Kidney (tissue), 14 donors: ENCODE results near the gene CCDC43. TPM values are rescaled to one million over a fixed set of nuclear protein-coding genes. Genes with fewer than 3 reads are reported as not detected.

ENCODE experiments used
- DNase-seq, 5 donors: peaks; one replicate each; pipeline ENCODE4 v3.0.0-alpha.2; 2013 to 2020
- FAIRE-seq: peaks from 2 replicates; lab custom pipeline; 2012; peaks lifted over from hg19 to GRCh38; lab: Jason Lieb, UNC
- H3K27ac ChIP-seq, 2 donors: one replicate each; pipeline ENCODE4 v1.7.0; 2013; ENCODE audit warnings: low read depth in 2 of 2, low read length in 2 of 2, inconsistent platforms in 1 of 2
- H3K27me3 ChIP-seq: one replicate; pipeline ENCODE4 v1.7.1; 2013; ENCODE audit warnings: low read length, inconsistent platforms; ENCODE audit not compliant: control insufficient read depth, insufficient read depth
- H3K36me3 ChIP-seq, 3 donors: one replicate each; pipeline versions ENCODE4 v1.7.0 to v1.7.1; 2013; ENCODE audit warnings: low read length in 3 of 3, control low read depth in 1 of 3, inconsistent platforms in 1 of 3; ENCODE audit not compliant: insufficient read depth in 3 of 3, control insufficient read depth in 2 of 3
- H3K4me1 ChIP-seq, 3 donors: one replicate each; pipeline versions ENCODE4 v1.7.0 to v1.7.1; 2013; ENCODE audit warnings: low read length in 3 of 3, inconsistent platforms in 1 of 3, low read depth in 1 of 3; ENCODE audit not compliant: control insufficient read depth in 2 of 3, insufficient read depth in 2 of 3
- H3K4me3 ChIP-seq, 3 donors: one replicate each; pipeline versions ENCODE4 v1.7.0 to v1.8.1; 2013; ENCODE audit warnings: low read length in 3 of 3, control low read depth in 1 of 3, inconsistent platforms in 1 of 3
- H3K9ac ChIP-seq, 3 donors: one replicate each; pipeline versions ENCODE4 v1.7.0 to v1.7.1; 2013; ENCODE audit warnings: low read length in 3 of 3, control low read depth in 1 of 3, inconsistent platforms in 1 of 3
- H3K9me3 ChIP-seq, 3 donors: one replicate each; pipeline versions ENCODE4 v1.7.0 to v1.7.1; 2013; ENCODE audit warnings: low read length in 3 of 3, control low read depth in 1 of 3, inconsistent platforms in 1 of 3; ENCODE audit not compliant: control insufficient read depth in 2 of 3, insufficient read depth in 1 of 3
- CTCF ChIP-seq: IDR thresholded peaks from 3 replicates; pipeline ENCODE4 v1.5.1; 2012; ENCODE audit warnings: mild to moderate bottlenecking, moderate library complexity, borderline replicate concordance; ENCODE audit not compliant: insufficient read depth; ENCODE audit errors: extremely low read depth
- intact Hi-C: fragments of 100-400 bp; cut with DNase I; formaldehyde crosslinking; loops from one replicate; pipeline ENCODE4 v1.11.1; 2022
- polyA plus RNA-seq: library from polyadenylated mRNA; stranded (reverse); fragments of 350-450 nt; fragmentation: Illumina TruSeq; extraction: RNeasy Lipid Tissue Mini Kit (QIAGEN cat#74804); gene quantifications from one replicate; pipeline ENCODE4 v1.2.3, GENCODE V29; 2014; ENCODE audit warnings: low read depth, low replicate concordance; ENCODE audit not compliant: insufficient read depth
- total RNA-seq: library from RNA; stranded (reverse); fragmentation: NEBNext Ultra II Directional; extraction: Animal tissue kit (Norgen Biotek cat#: 25700); gene quantifications from one replicate; pipeline ENCODE4 v1.2.1, GENCODE V29; 2021
- donor health status: control.
- donor health status: control.
- donor health status: control.
- donor health status: control.
- donor health status: control.
- donor health status: DM: yes; HTN: yes; CAD: no.
- donor health status: Normal renal cell carcinoma (clear cell type).

CCDC43 gene
- total and polyA plus RNA-seq, 2 donors from 2014 or later = 14.9 to 20.3 TPM

DNA sequence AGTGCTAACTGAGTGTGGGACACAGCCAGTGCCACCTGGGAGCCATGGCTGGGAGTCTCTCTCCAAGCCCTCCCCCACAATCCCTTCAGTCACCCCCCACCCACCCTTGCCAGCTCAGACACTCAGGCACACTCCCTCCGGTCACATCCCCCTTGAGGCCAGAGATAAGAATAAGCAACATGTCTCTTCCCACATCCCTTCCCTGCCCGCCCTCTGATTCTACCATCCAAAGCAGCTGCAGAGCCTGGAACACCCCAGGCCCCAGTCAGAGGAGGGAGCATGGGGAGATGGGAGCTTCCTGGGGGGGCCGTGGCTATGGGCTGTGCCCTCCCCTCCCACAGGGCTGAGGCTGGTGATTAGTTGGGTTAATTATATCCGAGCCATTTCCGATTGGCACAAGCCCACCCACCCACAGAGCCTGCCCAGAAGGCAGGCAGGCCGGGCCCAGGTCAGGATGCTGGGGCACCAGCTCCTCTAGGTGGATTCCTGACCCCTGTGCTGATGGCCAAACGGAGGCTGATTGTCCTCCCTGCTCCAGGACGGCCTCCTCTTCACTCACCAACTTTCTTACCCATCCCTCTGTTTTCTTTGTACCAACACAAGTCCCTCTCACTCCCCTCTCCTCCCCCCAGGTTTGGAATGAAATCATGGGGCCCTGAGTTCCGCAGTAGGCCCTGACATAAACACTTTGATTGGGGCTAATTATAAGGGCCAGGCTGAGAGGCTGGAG is 61.9 kb downstream of the CCDC43 start:
- FAIRE-seq = no peak
- peaks cover 3 to 8% (median 5%) of the 10 kb centered on the region in 3 donors for H3K4me1 ChIP-seq
- H3K27ac ChIP-seq = no peak overlapping the region
- peak overlapping the region in 1 of 3 donors; percentile 54 for H3K4me3 ChIP-seq
- peak in 3 of 5 donors; percentile 30 to 71 (median 45) for DNase-seq
- no peaks in the 10 kb centered on the region for H3K36me3 ChIP-seq
- no peaks in the 10 kb centered on the region for H3K27me3 ChIP-seq
- intact Hi-C loops = loop anchor here (5.0 kb wide), 1 partner anchor 95 kb away; no protein-coding TSS in a partner anchor
- H3K9me3 ChIP-seq = no peaks in the 10 kb centered on the region
- peak overlapping the region in 1 of 3 donors; percentile 43 for H3K9ac ChIP-seq
- TF ChIP-seq CTCF = no peak

Other genes starting within 250 kb of the CCDC43 start
- 47.0 TPM for gene GPATCH8, start 186.4 kb downstream of the CCDC43 start, total RNA-seq
- 3.5 TPM for gene GPATCH8, start 186.4 kb downstream of the CCDC43 start, polyA plus RNA-seq
- 4.7 TPM for gene FZD2, start 132.3 kb downstream of the CCDC43 start, total RNA-seq
- gene FZD2, start 132.3 kb downstream of the CCDC43 start, polyA plus RNA-seq = 5.5 TPM
- 0.28 TPM for gene MEIOC, start 33.3 kb downstream of the CCDC43 start, total RNA-seq
- 0.26 TPM for gene MEIOC, start 33.3 kb downstream of the CCDC43 start, polyA plus RNA-seq
- 3.5 TPM for gene DBF4B, start 18.9 kb upstream of the CCDC43 start, total RNA-seq
- gene DBF4B, start 18.9 kb upstream of the CCDC43 start, polyA plus RNA-seq = 1.8 TPM
- 0.28 TPM for gene ADAM11, start 69.2 kb upstream of the CCDC43 start, total RNA-seq
- 0.24 TPM for gene ADAM11, start 69.2 kb upstream of the CCDC43 start, polyA plus RNA-seq
- 6.5 TPM for gene GJC1, start 140.5 kb upstream of the CCDC43 start, total RNA-seq
- 1.8 TPM for gene GJC1, start 140.5 kb upstream of the CCDC43 start, polyA plus RNA-seq
- 2.2 TPM for gene HIGD1B, start 158.1 kb upstream of the CCDC43 start, total RNA-seq
- gene HIGD1B, start 158.1 kb upstream of the CCDC43 start, polyA plus RNA-seq = 3.2 TPM
- 98.4 TPM for gene EFTUD2, start 209.7 kb upstream of the CCDC43 start, total RNA-seq
- 37.9 TPM for gene EFTUD2, start 209.7 kb upstream of the CCDC43 start, polyA plus RNA-seq
- 1.4 TPM for gene GFAP, start 225.7 kb upstream of the CCDC43 start, total RNA-seq
- gene GFAP, start 225.7 kb upstream of the CCDC43 start, polyA plus RNA-seq = 2.3 TPM